Measurements from ENCODE around the gene OR10K2. TPM values are rescaled to one million over a fixed set of nuclear protein-coding genes. Genes with fewer than 3 reads are reported as not detected.

Gene OR10K2
- not detected for total RNA-seq (ENCODE audit: unreplicated experiment)
- long read RNA-seq, result 0 reads

GRCh38 chr1:158426137-158426536 lies at the start of gene OR10K2:
Gene OR10K2 (minus strand): TSS chr1:158426237. CDS start chr1:158420866, 5,371 bp downstream.
- no peak within 1 kb of the TSS for H3K27ac Mint-ChIP-seq (ENCODE audit: unreplicated experiment)

GRCh38 chr1:158471920-158472319 lies 45.9 kb upstream of the OR10K2 start, which contains the start of gene OR10R2:
Gene OR10R2 (plus strand): TSS chr1:158472220. CDS start chr1:158472326, 106 bp downstream.
- H3K9me3 Mint-ChIP-seq (ENCODE audit: unreplicated experiment), result no peaks in the 10 kb centered on the region
- no peaks in the 10 kb centered on the region for H3K4me1 Mint-ChIP-seq (ENCODE audit: low read depth, unreplicated experiment)
- H3K36me3 Mint-ChIP-seq (ENCODE audit: unreplicated experiment), result no peaks in the 10 kb centered on the region
- H3K27ac Mint-ChIP-seq (ENCODE audit: unreplicated experiment), result no peak within 1 kb of the TSS
- TF ChIP-seq CTCF (IDR thresholded peaks at IDR 0.05; ENCODE audit: partially characterized antibody, unreplicated experiment), result no peak
- no peak within 1 kb of the TSS for H3K4me3 Mint-ChIP-seq (ENCODE audit: unreplicated experiment)
- H3K27me3 Mint-ChIP-seq (ENCODE audit: unreplicated experiment), result no peaks in the 10 kb centered on the region
- DNase-seq, result no peak

More at GRCh38 chr1:158426137-158426536, at the start of gene OR10K2:
- Mint-ChIP-seq H3K36me3 (ENCODE audit: unreplicated experiment) (no peaks in the 10 kb centered on the region), H3K4me1 (ENCODE audit: low read depth, unreplicated experiment) (no peaks in the 10 kb centered on the region), H3K27me3 (ENCODE audit: unreplicated experiment) (no peaks in the 10 kb centered on the region), H3K4me3 (ENCODE audit: unreplicated experiment) (no peak within 1 kb of the TSS), H3K9me3 (ENCODE audit: unreplicated experiment) (no peaks in the 10 kb centered on the region)
- DNase-seq, result no peak
- TF ChIP-seq CTCF (IDR thresholded peaks at IDR 0.05; ENCODE audit: partially characterized antibody, unreplicated experiment), result no peak

GRCh38 chr1:158461534-158461933 lies 35.5 kb upstream of the OR10K2 start, which contains the start of gene OR10K1:
Gene OR10K1 (plus strand): TSS chr1:158461834. CDS start chr1:158465562, 3,728 bp downstream.
- Mint-ChIP-seq H3K27ac (ENCODE audit: unreplicated experiment) (no peak within 1 kb of the TSS), H3K27me3 (ENCODE audit: unreplicated experiment) (no peaks in the 10 kb centered on the region), H3K4me1 (ENCODE audit: low read depth, unreplicated experiment) (no peaks in the 10 kb centered on the region), H3K4me3 (ENCODE audit: unreplicated experiment) (no peak within 1 kb of the TSS), H3K36me3 (ENCODE audit: unreplicated experiment) (no peaks in the 10 kb centered on the region), H3K9me3 (ENCODE audit: unreplicated experiment) (no peaks in the 10 kb centered on the region)
- no peak for TF ChIP-seq CTCF (IDR thresholded peaks at IDR 0.05; ENCODE audit: partially characterized antibody, unreplicated experiment)
- no peak for DNase-seq

- Mint-ChIP-seq H3K4me3 (ENCODE audit: unreplicated experiment) (no peak overlapping the region), H3K36me3 (ENCODE audit: unreplicated experiment) (no peaks in the 10 kb centered on the region), H3K4me1 (ENCODE audit: low read depth, unreplicated experiment) (no peaks in the 10 kb centered on the region), H3K27ac (ENCODE audit: unreplicated experiment) (no peak overlapping the region), H3K27me3 (ENCODE audit: unreplicated experiment) (no peaks in the 10 kb centered on the region), H3K9me3 (ENCODE audit: unreplicated experiment) (no peaks in the 10 kb centered on the region)
- no peak for DNase-seq
- TF ChIP-seq CTCF (IDR thresholded peaks at IDR 0.05; ENCODE audit: partially characterized antibody, unreplicated experiment), result no peak
These were observed 32.2 kb upstream of the OR10K2 start for GRCh38 chr1:158458263-158458662.

GRCh38 chr1:158457246-158457645 lies 31.2 kb upstream of the OR10K2 start:
- TF ChIP-seq CTCF (IDR thresholded peaks at IDR 0.05; ENCODE audit: partially characterized antibody, unreplicated experiment), result no peak
- no peaks in the 10 kb centered on the region for H3K9me3 Mint-ChIP-seq (ENCODE audit: unreplicated experiment)

More at GRCh38 chr1:158457246-158457645, 31.2 kb upstream of the OR10K2 start:
- no peak overlapping the region for H3K27ac Mint-ChIP-seq (ENCODE audit: unreplicated experiment)
- no peaks in the 10 kb centered on the region for H3K36me3 Mint-ChIP-seq (ENCODE audit: unreplicated experiment)
- H3K4me3 Mint-ChIP-seq (ENCODE audit: unreplicated experiment), result no peak overlapping the region
- H3K27me3 Mint-ChIP-seq (ENCODE audit: unreplicated experiment), result no peaks in the 10 kb centered on the region
- DNase-seq, result no peak
- H3K4me1 Mint-ChIP-seq (ENCODE audit: low read depth, unreplicated experiment), result no peaks in the 10 kb centered on the region

Data from glutamatergic neuron (in vitro differentiated cells).